Activated effector memory CD4-positive, alpha-beta T cell treated with Interleukin-2 at 50 U/mL for 16 hours (primary cell): ENCODE measurements around the gene TGM2.

Experiments
- DNase-seq: peaks from one replicate; pipeline ENCODE4 v3.0.0-alpha.2; 2020

The TGM2 gene

GRCh38 chr20:38143646-38144554 is 21.2 kb downstream of the TGM2 start:
- DNase-seq = no peak

GRCh38 chr20:38143238-38143645 is 21.8 kb downstream of the TGM2 start:
- no peak for DNase-seq

- DNase-seq = no peak
Measured at GRCh38 chr20:38141889-38142494, 23.1 kb downstream of the TGM2 start.

GRCh38 chr20:38141204-38141888 is 23.7 kb downstream of the TGM2 start:
- DNase-seq = no peak

GRCh38 chr20:38139977-38140753 is 24.9 kb downstream of the TGM2 start:
- no peak for DNase-seq

GRCh38 chr20:38139156-38139912 is 25.7 kb downstream of the TGM2 start:
- DNase-seq = no peak

GRCh38 chr20:38138086-38138778 is 26.8 kb downstream of the TGM2 start:
- DNase-seq = no peak

- DNase-seq = no peak
Measured at GRCh38 chr20:38137441-38138037, 27.5 kb downstream of the TGM2 start.

GRCh38 chr20:38136421-38137245 is 28.4 kb downstream of the TGM2 start:
- DNase-seq = no peak

GRCh38 chr20:38135651-38136420 is 29.2 kb downstream of the TGM2 start:
- no peak for DNase-seq

GRCh38 chr20:38135271-38135650 is 29.8 kb downstream of the TGM2 start:
- DNase-seq = no peak

GRCh38 chr20:38134427-38135270 is 30.4 kb downstream of the TGM2 start:
- no peak for DNase-seq

GRCh38 chr20:38133680-38134426 is 31.2 kb downstream of the TGM2 start:
- no peak for DNase-seq

- DNase-seq = no peak
Measured at GRCh38 chr20:38132910-38133501, 32.1 kb downstream of the TGM2 start.

GRCh38 chr20:38132156-38132909 is 32.7 kb downstream of the TGM2 start:
- DNase-seq = no peak

GRCh38 chr20:38131588-38132121 is 33.4 kb downstream of the TGM2 start:
- DNase-seq = no peak
